ENCODE data around the gene NOX3. TPM values are rescaled to one million over a fixed set of nuclear protein-coding genes. Genes with fewer than 3 reads are reported as not detected.

The NOX3 gene
- total RNA-seq, 6 experiments from 2014 or later: not detected

DNA sequence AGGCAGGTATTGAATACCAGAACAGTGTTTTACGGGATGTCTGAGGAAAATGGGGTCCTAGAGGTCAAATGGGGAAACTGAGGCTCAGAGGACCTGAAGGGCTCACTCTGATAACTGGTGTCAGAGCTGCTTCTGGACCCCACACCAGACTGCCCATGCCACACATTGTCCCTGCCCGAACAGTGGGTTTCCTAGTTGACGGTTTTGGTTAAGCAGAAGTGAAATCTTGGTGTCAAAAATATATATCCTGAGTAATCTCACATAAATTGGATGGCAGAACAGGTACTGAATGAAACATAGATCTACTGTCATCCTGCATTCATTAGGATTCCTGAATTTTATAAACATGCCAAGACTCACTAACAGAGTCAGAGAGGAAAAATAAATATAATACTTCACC is 16.3 kb downstream of the NOX3 start:
- no peaks in the 10 kb centered on the region for H3K9me3 Mint-ChIP-seq
- no peak for DNase-seq
- no peak overlapping the region for H3K4me3 Mint-ChIP-seq
- peaks cover 4% of the 10 kb centered on the region for H3K27me3 Mint-ChIP-seq (ENCODE audit: insufficient read depth)
- no peak overlapping the region for H3K27ac Mint-ChIP-seq
- peaks cover 23% of the 10 kb centered on the region for H3K4me1 Mint-ChIP-seq (ENCODE audit: low read depth)
- peaks cover 3% of the 10 kb centered on the region; the same call in 1 of the 2 replicates for H3K36me3 Mint-ChIP-seq (ENCODE audit: low read depth)
- TF ChIP-seq CTCF (IDR thresholded peaks at IDR 0.05): no peak

DNA sequence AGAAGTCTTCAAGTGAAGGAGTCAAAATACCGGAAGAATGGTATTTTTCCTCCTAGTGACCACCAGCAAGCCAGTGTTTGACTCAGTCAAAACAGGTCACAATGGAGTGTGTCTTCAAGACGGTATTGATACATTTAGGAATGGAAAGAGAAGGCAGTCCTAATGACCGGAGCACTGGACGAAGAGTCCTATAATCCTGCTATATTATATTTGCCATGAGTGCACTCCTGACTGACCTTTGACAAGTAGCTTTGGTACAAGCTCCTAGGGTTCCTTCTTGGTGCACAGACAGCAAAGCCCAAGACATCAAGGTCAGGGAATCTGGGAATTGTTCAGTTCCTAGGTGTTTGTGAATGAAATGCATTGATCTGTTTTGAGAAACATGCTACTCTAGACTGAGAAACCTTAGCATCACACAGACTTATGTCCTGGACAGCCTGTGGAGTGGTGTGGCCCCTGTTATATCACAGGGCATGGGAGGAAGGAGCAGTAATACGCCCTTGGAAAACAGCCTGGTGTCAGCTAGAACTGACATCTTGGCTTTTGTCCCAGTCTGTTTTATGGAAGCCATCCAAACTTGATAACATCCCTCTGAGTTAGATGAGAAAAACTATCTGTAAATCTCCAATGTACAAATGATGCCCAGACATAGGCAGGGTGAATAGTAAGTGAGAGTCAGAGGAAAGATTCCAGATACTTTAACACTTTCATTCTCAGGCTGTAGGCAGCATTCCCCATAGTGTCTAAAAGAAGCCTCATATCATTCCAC is 18.5 kb downstream of the NOX3 start:
- Mint-ChIP-seq H3K9me3 (no peaks in the 10 kb centered on the region), H3K27me3 (ENCODE audit: insufficient read depth) (peaks cover 4% of the 10 kb centered on the region; the same call in 1 of the 2 replicates), H3K36me3 (ENCODE audit: low read depth) (peaks cover 3% of the 10 kb centered on the region; the same call in 1 of the 2 replicates), H3K4me3 (no peak overlapping the region), H3K4me1 (ENCODE audit: low read depth) (peaks cover 25% of the 10 kb centered on the region), H3K27ac (no peak overlapping the region)
- DNase-seq: peak; percentile 6
- no peak for TF ChIP-seq CTCF (IDR thresholded peaks at IDR 0.05)

DNA sequence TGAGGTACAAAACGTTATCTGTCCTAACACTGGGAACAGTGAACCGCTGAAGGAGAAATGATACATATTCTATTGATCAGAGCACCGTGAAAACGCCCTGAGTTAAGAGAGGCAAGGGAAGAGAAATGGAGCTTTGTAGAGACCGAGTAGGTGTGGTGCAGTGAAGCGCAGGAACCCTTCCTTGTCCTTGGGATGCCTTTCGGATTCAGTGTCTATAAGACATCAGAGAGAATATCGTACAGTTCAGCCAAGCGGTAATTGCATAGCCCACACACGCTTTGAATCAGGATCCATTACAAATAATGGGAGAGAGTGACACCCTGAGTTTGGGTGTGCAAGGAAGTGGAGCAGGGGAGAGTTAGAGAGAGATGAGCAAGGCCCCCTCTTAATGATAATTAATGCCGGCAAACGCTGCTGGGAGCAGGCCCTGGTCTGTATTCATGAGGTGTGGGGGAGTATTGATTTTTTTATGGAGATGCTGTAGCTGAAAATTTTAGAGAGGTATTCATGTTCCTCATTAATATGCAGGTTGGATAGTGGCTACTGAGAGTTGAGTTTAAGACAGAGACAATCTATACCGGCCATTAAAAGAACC is 20.7 kb downstream of the NOX3 start:
- no peak for DNase-seq
- Mint-ChIP-seq H3K36me3 (ENCODE audit: low read depth) (peaks cover 3% of the 10 kb centered on the region; the same call in 1 of the 2 replicates), H3K4me3 (no peak overlapping the region), H3K4me1 (ENCODE audit: low read depth) (peaks cover 44% of the 10 kb centered on the region), H3K27me3 (ENCODE audit: insufficient read depth) (peaks cover 4% of the 10 kb centered on the region; the same call in 1 of the 2 replicates), H3K9me3 (no peaks in the 10 kb centered on the region), H3K27ac (no peak overlapping the region)
- no peak for TF ChIP-seq CTCF (IDR thresholded peaks at IDR 0.05)

DNA sequence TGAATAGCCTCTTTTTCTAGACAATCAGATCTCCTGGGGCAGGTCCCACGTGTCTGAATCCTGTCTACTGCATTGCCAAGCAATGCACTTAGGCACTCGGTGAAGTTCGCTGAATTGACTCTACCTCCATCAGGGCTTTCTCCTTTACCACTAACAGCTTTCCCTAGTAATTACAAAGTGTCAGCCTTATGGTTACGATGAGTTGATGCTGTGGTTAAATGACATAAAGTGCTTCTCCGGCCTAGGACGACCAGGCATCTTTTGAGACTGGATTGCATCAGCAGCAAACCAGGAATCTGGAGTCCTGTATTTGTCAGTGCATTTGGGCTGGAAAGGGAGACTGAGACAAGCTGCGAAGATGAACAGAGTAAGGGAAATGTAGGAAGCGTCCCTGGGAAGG is 21.5 kb downstream of the NOX3 start:
- TF ChIP-seq CTCF (IDR thresholded peaks at IDR 0.05): no peak
- H3K27ac Mint-ChIP-seq: no peak overlapping the region
- no peak overlapping the region for H3K4me3 Mint-ChIP-seq
- no peaks in the 10 kb centered on the region for H3K9me3 Mint-ChIP-seq
- H3K36me3 Mint-ChIP-seq (ENCODE audit: low read depth): peaks cover 3% of the 10 kb centered on the region; the same call in 1 of the 2 replicates
- H3K27me3 Mint-ChIP-seq (ENCODE audit: insufficient read depth): peaks cover 4% of the 10 kb centered on the region; the same call in 1 of the 2 replicates
- no peak for DNase-seq
- H3K4me1 Mint-ChIP-seq (ENCODE audit: low read depth): peaks cover 50% of the 10 kb centered on the region

GRCh38 chr6:155432293-155432692 is 23.3 kb downstream of the NOX3 start:
- Mint-ChIP-seq H3K27ac (peak overlapping the region; percentile 3; the same call in 1 of the 2 replicates), H3K36me3 (ENCODE audit: low read depth) (peaks cover 3% of the 10 kb centered on the region; the same call in 1 of the 2 replicates), H3K4me3 (no peak overlapping the region), H3K9me3 (no peaks in the 10 kb centered on the region), H3K4me1 (ENCODE audit: low read depth) (peaks cover 41% of the 10 kb centered on the region), H3K27me3 (ENCODE audit: insufficient read depth) (no peaks in the 10 kb centered on the region)
- peak; percentile 8 for DNase-seq
- TF ChIP-seq CTCF (IDR thresholded peaks at IDR 0.05): no peak

Measured in HFFc6 (cell line).